22Rv1 (cell line): ENCODE measurements around the gene SUPT20H.

Experiments used
- ZFX ChIP-seq: fragments of 450-650 bp; IDR thresholded peaks from 2 replicates; pipeline ENCODE4 v1.6.1; 2017; ENCODE audit warnings: antibody characterized with exemption, borderline replicate concordance
- TF ChIP-seq, protein P1 (sequence below): fragments of 450-650 bp; IDR thresholded peaks from 2 replicates; pipeline ENCODE4 v1.5.1; 2017; ENCODE audit warnings: mild to moderate bottlenecking

DNA sequence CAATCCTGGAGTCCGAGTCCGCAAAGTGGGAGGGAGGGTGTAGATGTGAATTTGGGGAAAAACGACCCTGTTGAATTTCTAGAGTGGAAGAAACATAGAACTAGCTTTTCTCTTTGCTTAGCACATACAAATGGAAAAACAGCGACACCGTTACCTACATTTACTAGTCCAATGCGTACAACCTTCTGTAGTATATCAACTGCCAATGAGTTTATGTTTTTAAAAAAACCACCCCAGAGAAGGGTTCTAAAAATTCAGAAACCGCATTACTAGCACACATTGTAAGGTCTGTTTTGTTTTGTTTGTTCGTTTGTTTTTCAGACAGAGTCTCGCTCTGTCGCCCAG, 332 bp upstream of the SUPT20H start:
- TF ChIP-seq, protein P1, sequence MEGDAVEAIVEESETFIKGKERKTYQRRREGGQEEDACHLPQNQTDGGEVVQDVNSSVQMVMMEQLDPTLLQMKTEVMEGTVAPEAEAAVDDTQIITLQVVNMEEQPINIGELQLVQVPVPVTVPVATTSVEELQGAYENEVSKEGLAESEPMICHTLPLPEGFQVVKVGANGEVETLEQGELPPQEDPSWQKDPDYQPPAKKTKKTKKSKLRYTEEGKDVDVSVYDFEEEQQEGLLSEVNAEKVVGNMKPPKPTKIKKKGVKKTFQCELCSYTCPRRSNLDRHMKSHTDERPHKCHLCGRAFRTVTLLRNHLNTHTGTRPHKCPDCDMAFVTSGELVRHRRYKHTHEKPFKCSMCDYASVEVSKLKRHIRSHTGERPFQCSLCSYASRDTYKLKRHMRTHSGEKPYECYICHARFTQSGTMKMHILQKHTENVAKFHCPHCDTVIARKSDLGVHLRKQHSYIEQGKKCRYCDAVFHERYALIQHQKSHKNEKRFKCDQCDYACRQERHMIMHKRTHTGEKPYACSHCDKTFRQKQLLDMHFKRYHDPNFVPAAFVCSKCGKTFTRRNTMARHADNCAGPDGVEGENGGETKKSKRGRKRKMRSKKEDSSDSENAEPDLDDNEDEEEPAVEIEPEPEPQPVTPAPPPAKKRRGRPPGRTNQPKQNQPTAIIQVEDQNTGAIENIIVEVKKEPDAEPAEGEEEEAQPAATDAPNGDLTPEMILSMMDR, result no peak
- TF ChIP-seq ZFX, result no peak
